GM18526 (cell line): ENCODE results near the gene IFI35.

ENCODE experiments used
- POLR2A ChIP-seq: IDR thresholded peaks from 3 replicates; pipeline ENCODE4 v1.6.1; 2011; ENCODE audit not compliant: insufficient read length; ENCODE audit errors: extremely low read depth

IFI35 gene

DNA sequence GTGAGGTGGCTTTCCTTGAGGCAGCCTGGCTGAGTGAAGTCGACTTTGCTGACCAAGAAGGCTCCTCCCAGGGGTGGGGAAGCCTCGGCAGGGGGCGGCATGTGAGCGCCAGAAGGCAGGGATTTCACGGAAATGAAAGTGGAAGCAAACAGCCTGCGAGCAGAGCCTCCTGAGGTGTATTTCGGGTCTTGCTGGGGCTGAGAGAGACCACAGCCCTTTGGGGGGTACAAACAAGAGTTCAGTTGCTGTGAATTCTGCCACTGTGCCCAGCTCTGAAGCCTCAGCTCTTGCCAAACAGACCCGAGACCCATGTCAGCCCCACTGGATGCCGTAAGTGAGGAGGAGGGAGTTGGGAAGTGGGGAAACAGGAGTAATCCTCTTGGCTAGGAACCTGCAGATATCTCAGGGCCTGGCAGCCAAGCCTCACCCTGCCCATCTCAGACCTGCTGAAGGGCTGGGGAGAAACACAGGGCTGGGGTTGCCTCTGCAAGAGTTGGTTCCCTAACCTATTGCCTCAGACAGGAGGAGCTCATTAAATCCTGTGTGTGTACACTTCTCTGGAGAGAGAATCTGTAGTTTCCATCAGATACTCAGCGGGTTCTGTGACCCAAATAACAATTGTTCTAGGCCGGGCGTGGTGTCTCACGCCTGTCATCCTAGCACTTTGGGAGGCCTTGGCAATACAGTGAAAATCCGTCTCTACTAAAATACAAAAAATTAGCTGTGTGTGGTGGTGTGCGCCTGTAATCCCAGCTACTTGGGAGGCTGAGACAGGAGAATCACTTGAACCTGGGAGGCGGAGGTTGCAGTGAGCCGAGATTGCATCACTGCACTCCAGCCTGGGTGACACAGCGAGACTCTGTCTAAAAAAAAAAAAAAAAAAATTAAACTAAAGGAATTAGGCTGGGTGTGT lies at the start of gene IFI35:
IFI35 (plus strand) TSS at position 146 of the 913 bp plus-strand sequence; CDS start at position 310, 164 bp downstream.
- peak; percentile 72 for TF ChIP-seq POLR2A

DNA sequence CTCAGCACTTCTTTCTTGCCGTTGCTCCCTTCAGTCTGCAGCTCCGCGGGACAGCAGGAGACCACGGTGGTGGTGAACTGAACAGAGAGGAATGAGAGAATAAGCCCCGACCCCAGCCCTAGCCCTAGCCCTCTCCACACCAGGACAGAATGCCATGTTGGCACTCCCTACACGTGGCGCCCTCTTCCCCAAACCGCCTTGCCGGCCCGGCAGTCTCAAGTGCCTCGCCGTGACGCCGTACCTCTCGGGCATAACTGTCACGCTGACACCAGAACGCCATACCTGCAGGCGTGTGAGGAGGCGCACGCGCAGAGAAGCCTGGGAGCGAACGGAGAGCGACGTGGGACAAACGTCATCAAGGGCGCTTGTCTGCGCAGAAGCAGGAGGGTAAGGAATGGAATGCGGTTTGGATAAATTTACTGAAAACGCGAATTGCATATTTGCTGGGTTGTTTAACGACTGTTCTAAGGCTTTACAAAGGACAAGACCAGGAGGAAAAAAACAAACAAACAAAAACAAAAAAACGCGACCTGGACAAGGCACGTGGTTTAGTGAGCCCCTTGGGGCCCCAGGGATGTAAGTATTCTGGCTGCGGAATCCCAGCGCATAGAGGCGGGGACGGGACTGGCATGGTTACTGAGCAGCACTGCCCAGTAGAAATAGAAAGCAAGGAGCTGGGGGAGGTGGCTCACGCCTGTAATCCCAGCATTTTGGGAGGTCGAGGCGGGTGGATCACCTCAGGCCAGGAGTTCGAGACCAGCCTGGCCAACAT lies 42.2 kb upstream of the IFI35 start, which contains the start of gene AARSD1:
AARSD1 (minus strand) TSS at position 294 of the 772 bp plus-strand sequence; CDS start at position 280, 14 bp downstream.
- TF ChIP-seq POLR2A, result peak; percentile 95

DNA sequence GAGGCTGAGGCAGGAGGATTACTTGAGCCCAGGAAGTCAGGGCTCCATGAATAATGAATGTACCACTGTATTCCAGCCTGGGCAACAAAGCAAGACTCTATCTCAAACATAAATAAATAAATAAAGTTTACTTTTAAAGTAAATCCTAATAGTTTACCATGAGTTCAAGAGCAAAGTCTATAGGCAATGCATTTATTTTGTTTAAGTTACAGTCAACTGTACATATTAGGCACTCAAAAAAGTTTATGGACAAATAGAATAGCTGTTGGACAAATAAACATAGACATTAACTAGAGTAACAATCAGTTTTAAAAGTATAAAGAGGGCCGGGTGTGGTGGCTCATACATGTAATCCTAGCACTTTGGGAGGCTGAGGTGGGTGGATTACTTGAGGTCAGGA lies 38.7 kb upstream of the IFI35 start:
- no peak for TF ChIP-seq POLR2A

DNA sequence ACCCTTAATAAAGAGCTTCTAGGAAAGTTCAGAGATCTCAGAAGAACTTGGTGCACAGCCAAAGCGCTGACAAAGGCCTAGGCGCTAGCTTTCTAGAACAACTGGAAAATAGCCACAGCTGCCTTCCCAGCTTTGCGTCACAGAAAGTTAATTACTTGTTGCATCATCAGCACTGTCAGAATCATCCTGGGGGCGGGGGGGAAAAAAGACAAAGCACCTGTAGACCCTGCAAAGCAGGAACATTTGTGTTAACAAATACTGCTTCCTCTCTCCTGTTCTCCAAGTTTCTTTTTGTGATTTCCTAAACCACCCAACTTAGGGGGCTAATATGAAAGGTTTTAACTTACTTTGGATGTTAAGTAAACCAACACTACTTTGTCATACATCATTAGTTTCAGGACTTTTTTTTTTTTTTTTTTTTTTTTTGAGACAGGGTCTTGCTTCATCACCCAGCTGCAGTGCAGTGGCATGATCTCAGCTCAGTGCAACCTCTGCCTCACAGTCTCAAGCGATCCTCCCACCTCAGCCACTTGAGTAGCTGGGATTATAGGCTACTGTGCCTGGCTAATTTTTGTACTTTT lies 37.5 kb upstream of the IFI35 start:
- TF ChIP-seq POLR2A, result no peak

DNA sequence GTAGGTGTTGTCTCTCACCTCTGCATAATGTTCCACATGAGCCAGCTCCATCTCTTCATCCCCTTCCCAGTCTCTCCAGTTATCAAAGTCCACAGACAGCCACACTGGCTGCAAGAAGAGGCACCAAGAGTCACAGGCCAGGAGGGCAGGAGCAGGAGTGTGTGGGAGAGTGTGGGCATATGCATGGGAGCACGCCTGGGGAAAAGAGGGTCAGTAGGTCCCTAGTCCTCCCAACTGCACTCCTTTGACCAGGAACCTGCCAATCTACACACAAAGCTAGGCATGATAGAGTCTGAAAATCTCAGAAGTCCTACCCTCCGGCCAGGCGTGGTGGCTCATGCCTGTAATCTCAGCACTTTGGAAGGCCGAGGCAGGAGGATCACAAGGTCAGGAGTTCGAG lies 35.0 kb upstream of the IFI35 start:
- no peak for TF ChIP-seq POLR2A

DNA sequence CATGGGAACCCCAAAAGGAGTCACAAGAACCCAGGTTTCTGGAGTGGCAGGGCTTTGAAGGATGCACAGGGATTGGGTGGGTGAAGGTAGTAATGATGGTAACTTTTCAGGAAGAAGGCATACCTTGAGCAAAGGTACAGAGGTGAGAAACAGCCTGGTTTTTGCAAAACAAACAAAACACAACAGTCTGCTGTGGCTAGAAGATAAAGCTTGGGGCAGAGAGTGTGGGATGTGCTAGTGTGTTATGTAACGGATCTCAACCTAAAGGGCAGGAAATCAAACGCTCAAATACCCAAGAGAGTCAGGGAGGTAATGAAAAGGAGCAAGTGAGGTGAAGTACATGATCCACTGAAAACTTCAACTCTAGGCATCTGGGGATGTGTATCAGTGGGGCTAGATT lies 31.3 kb upstream of the IFI35 start:
- TF ChIP-seq POLR2A, result no peak

DNA sequence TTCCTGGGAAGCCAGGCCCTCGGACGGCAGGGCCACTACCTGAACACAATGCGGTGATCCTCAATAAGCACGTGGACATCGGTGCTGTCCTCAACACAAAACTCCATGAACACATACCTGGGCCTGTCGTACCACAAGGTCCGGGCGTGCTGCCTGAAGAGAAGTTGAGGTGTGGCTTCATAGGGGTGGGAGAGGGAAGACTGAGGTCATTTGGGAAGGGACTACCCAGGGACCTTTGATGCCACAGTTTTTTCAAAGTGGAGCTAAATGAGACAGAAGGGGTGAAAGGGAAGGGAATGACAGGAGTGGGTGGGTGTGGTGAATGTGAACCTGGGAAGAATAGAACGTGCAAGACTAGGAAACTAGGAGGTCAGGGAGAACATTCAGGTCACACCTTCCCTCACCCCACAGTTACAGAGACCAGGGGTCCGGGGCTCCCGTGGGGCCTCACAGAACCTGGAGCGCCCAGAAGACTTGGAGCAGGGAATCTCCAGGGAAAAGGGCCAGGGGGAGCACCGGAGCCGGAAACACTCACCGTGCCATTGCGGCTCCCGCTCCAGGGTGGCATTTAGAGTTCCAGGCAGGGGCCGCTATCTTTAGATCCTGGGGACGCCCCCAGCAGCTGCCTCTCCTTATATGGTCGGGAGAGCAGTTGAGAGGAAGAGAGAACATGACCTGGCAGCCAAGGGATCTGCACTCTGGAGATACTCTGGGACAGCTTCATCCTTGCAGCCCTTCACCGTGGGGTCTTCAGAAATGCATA lies 26.9 kb upstream of the IFI35 start, which contains the start of gene PTGES3L:
PTGES3L (minus strand) TSS at position 570 of the 763 bp plus-strand sequence; CDS start at position 543, 27 bp downstream.
- no peak for TF ChIP-seq POLR2A

DNA sequence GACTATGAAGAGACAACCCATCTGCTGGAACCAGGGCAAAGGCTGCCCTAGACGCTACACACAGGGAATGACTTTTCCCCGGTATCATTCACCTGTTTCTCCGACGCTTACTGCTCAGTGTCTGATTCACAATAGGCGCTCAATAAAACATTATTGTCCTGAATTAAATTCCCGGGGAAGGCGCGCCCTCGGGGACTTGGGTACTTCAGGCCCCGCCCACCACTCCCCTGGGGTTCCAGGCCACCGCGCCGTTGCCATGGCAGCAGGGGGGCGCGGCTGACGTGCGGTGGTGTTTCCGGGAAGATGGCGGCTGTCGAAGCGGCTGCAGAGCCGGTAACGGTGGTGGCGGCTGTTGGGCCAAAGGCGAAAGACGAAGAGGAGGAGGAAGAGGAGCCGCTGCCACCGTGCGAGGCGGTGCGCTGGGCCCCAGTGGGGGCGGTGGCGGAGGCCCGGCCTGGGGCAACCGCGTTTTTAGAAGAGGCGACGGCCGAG lies 26.3 kb upstream of the IFI35 start, which contains the start of gene RUNDC1:
RUNDC1 (plus strand) TSS at position 292 of the 492 bp plus-strand sequence; CDS start at position 304, 12 bp downstream.
- peak; percentile 67 for TF ChIP-seq POLR2A

DNA sequence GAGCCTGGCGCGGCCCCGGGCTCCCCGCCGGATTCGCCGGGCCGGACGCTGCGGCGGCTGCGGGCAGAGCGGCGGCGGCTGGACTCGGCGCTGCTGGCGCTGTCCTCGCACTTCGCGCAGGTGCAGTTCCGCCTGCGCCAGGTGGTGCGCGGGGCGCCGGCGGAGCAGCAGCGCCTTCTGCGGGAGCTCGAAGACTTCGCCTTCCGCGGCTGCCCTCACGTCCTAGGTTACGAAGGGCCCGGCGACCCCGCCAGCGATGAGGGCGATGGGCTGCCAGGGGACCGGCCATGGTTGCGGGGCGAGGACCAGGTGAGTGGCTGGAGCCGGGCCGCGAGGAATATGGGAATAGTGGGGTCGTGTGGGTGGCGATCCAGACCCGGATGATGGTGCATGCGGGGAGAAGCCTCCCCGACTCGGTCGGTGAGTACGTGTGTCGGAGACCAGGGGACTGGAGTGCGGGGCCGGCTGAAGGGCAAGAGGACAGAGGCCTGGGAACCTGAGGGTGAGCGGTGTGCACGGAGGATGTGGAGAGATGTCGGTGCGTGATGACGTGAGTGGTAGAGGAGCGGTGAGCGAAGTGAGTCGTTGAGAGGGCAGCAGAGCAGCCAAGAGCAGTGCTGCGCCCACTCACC lies 25.7 kb upstream of the IFI35 start:
- TF ChIP-seq POLR2A, result no peak

DNA sequence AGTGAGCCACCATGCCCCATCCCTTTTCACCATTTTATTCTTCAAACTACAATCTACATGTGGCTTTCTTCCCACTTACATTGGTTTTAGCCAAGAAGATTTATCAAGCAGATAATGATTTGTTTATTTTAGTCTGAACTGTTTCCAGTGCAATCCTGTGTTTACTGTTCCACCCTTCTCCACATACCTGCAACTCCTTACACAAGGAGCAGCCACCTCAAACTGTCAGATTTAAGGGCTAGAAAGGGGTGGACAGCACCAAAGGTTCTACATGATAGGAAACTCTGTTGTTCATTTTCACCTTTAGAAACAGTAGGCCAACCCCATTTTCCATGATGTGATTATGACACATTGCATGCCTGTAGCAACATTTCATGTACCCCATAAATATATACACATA lies 24.3 kb upstream of the IFI35 start:
- no peak for TF ChIP-seq POLR2A

DNA sequence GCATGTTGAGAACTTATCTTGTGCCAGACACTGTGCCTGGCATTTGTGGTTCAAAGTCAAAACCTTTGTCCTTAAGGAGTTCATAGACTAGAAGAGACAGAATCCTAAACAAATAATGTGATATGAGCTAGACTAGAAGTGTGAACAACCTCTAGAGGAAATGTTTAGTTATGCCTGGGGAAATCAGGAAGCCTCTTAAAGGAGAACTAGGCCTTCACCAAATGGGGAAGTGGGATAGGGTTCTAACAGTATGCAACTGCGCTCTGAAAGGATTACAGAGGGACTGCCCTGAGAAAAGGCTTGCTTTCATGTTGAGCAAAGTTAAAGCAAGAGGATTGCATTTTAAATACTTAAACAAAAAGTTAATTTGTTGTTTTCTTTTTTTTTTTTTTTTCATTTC lies 21.4 kb upstream of the IFI35 start:
- no peak for TF ChIP-seq POLR2A

DNA sequence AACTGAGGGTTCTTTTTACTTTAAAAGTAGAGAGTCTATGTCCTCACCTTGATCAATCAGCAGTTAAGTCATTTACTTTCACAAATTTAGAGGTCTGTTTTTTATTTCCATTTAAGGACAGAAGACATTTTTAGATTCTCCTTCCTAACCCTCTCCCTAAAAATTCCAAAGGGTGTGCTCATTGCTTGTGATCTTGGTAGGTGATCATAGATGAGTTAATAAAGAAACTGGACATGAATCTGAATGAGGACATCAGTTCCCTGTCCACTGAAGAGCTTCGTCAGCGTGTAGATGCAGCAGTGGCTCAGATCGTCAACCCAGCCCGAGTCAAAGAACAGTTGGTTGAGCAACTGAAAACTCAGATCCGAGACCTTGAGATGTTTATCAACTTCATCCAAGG lies 17.4 kb upstream of the IFI35 start:
- no peak for TF ChIP-seq POLR2A

DNA sequence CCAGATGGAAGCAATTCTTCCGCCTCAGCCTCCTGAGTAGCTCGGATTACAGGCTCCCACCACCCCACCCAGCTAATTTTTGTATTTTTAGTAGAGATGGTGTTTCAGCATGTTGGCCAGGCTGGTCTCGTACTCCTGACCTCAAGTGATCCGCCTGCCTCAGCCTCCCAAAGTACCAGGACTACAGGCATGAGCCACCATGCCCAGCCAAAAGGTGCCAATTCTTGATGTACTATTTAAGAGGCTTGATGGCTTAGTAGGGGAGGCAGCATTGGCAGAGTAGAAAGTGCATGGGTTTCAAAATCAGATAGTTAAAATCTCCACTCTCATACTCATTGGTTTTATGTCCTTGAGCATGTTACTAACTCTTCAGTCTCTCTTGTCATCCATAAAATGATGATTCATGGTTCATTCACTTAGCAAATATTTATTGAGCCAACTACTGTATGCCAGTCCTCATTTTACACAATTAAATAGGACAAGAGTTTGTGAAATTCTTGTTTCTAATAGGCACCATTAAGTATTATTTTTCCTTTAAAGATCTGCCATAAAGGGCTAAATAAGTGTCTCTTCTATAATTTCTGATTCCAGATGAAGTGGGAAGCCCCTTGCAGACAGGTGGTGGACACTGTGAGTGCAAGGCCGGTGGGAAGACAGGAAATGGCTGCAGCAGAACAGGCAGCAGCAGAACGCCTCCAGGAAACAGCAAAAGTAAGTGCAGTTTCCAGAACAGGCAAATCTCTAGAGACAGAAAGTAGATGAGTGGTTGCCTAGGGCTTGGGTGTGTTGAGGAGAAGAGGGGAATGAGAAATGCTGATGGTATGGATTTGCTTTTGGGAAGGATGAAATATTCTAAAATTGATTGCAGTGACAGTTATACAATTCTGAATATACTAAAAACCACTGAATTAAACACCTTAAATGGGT lies 16.6 kb upstream of the IFI35 start:
- no peak for TF ChIP-seq POLR2A
